Heart left ventricle (tissue), 13 donors: ENCODE results near the gene JADE1.

Experiments
- POLR2A ChIP-seq, 2 donors: fragments of 450-650 bp; IDR thresholded peaks; one replicate each; pipeline ENCODE4 v1.6.1; 2017; ENCODE audit warnings: antibody characterized with exemption in 2 of 2, mild to moderate bottlenecking in 2 of 2, moderate library complexity in 2 of 2
- TF ChIP-seq, protein P1 (sequence below), 12 donors: fragments of 200-600 bp; sonication (generic) in 4 of 12; IDR thresholded peaks; one replicate each; pipeline versions ENCODE4 v1.5.0 to v1.8.0; 2018 to 2022; ENCODE audit warnings: antibody characterized with exemption in 12 of 12, mild to moderate bottlenecking in 5 of 12
- donor health status: ischemic (EF 13 %, LVEDD 7.1; RV severe dilation, severe dysfunction).
- donor health status: DM: no; HTN: yes; CAD: no.
- donor health status: DM: no; HTN: no; CAD: no.
- donor health status: ischemic (EF 25% LVEDD 6.9; RV normal size, moderate dysfunction).
- donor health status: ischemic (EF 25% LVEDD 5.7; RV mildly dilated, moderate dysfunction).
- donor health status: ischemic (EF 35%, LVEDD 5.7; RV mildly dilated, moderate dysfunction).
- donor health status: nonischemic (EF 11% LVEDD 7.7; RV severe dilation, severe dysfunction).
- donor health status: DM: yes; HTN: yes; CAD: no.
- donor health status: PGD.
- donor health status: ischemic (EF 29% LVEDD 5.4; RV normal size, mild dysfunction).
- donor health status: nonischemic (EF 23%, LVEDD 6.1; RV moderate dilation, normal function).

- TF ChIP-seq, protein P1, sequence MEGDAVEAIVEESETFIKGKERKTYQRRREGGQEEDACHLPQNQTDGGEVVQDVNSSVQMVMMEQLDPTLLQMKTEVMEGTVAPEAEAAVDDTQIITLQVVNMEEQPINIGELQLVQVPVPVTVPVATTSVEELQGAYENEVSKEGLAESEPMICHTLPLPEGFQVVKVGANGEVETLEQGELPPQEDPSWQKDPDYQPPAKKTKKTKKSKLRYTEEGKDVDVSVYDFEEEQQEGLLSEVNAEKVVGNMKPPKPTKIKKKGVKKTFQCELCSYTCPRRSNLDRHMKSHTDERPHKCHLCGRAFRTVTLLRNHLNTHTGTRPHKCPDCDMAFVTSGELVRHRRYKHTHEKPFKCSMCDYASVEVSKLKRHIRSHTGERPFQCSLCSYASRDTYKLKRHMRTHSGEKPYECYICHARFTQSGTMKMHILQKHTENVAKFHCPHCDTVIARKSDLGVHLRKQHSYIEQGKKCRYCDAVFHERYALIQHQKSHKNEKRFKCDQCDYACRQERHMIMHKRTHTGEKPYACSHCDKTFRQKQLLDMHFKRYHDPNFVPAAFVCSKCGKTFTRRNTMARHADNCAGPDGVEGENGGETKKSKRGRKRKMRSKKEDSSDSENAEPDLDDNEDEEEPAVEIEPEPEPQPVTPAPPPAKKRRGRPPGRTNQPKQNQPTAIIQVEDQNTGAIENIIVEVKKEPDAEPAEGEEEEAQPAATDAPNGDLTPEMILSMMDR (IDR thresholded peaks at IDR 0.05), result no peak
- TF ChIP-seq POLR2A (IDR thresholded peaks at IDR 0.05), result no peak
These were observed 49.6 kb downstream of the JADE1 start for GRCh38 chr4:128858879-128859671.
